Measurements from ENCODE around the gene OPCML.

The OPCML gene

DNA sequence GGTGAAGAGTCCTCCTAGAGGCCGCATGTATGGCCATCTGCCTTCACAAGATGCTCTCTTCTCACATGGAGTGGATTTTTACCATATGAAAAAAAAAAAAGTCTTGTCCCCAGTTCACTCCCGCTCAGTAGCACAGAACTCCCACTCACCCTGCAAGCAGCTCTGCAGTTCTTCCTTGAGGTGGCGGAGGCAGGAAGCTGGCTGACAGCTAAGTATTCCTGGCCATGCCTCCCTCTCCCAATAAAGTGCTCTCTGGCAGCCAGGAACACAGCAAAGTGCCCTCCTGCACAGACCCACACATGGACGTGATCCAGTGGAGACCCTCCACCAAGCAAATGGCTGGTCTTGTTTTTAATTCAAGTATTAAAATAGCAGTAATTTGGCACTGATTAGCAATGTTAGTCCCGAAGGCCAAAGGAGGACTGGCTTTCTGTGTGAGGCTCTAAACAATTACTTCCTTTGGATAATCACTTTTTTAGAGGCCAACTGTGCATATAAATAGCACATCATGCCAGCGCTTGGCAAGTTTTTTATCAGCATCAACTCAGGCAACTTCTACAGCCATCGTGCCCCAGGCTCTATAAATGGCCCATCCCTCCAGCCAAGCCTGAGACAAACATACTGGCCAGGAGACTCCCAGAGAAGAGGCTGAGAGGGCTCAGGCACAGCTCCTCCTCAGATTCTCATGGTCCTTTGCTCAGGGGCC is 413.6 kb downstream of the OPCML start:
- no peak for DNase-seq

DNA sequence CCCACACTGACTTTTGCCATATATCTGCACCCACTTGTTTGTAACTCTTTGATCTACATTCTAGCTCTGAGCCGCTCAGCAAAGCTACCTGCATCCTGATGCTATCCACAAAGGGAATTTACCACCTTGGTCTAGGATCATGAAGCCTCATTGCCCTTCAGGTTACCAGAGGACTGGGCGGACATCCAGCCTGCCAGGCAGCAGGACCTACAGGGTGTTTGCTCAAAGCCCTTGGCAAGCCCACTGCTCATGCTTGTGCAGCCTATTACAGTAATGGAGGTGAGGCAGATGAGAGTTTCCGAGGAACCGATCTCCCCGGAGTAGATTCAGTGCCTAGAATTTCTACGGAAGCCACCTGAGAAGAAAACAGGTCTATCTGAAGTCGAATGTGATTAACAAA is 417.2 kb downstream of the OPCML start:
- no peak for DNase-seq

DNA sequence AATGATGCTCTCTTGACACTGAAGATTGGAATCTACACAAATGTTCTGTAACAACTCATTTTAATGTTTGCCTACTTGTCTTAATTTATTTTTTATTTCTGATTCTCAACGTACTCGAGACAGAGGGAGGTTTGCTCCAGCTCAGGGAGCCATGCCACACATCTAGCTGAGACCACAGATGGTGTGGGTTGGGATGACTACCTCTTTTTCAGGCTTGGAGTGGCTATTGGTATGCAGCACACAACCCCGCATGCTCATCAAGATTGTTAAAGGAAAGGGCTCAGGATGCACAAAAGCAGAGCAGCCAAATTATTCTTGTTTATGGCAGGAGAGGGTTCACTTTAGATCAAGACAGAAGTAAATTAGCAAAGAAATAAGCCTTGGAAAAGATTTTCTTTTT is 424.5 kb downstream of the OPCML start:
- no peak for DNase-seq

DNA sequence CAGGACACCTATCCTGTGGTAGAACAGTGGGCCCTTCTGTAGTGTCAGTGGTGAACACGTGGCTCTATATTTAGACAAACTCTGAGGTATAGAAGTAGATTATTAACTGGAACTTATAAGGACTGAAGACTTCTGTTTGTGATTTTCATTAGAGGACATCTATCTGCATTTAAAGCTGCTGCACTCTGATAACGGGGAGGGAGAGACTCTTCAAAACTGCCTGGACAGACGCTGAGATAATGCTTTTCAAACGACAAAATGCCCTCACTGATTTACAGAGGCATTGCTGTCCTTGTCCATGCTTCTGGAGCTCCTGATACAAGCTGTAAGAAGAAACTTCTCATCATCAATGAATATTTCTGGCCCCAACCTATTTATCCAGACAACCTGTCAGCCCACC is 425.2 kb downstream of the OPCML start:
- DNase-seq = no peak

DNA sequence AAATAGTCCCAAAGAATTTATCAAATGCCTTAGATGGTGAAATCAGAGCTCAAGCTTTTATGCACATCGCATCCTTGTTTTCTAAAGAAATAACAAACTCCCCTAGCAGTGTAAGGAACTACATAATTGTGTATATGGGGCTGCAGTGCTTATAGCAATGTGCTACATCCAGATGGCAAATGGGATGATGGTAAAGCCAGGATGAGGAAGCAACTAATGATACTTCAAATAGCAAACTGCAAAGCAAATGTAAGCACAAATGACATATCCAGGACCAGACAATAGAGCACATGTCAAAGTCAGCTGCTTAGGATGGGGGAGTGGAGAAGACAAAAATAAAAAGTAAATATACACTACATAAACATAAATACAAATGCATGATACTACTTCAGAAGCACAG is 425.9 kb downstream of the OPCML start:
- no peak for DNase-seq

GRCh38 chr11:133104009-133104744 is 428.1 kb downstream of the OPCML start:
- DNase-seq = no peak

DNA sequence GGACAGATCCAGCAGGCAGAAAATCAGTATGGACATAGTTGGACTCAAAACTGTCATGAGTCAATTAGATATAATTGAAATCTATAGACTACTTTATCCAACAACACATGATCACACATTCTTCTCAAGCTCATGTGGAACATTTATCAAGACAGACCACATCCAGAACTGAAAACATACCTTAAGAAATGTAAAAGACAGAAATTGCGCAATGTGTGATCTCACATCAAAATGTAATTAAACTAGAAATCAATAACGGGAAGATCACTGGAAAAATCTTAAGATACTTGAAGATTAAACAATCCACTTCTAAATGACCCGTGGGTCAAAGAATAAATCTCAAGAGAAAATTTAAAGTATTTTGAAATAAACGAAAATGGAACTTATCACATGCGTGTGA is 435.3 kb downstream of the OPCML start:
- DNase-seq = no peak

GRCh38 chr11:133086518-133086917 is 445.8 kb downstream of the OPCML start:
- no peak for DNase-seq

- peak; percentile 9 to 20 for DNase-seq
These were observed 449.3 kb downstream of the OPCML start for GRCh38 chr11:133082841-133083488.

- DNase-seq = no peak
These were observed 449.9 kb downstream of the OPCML start for GRCh38 chr11:133082453-133082781.

GRCh38 chr11:133081730-133082452 is 450.4 kb downstream of the OPCML start:
- DNase-seq = no peak

- no peak for DNase-seq
These were observed 451.3 kb downstream of the OPCML start for GRCh38 chr11:133081020-133081419.

DNA sequence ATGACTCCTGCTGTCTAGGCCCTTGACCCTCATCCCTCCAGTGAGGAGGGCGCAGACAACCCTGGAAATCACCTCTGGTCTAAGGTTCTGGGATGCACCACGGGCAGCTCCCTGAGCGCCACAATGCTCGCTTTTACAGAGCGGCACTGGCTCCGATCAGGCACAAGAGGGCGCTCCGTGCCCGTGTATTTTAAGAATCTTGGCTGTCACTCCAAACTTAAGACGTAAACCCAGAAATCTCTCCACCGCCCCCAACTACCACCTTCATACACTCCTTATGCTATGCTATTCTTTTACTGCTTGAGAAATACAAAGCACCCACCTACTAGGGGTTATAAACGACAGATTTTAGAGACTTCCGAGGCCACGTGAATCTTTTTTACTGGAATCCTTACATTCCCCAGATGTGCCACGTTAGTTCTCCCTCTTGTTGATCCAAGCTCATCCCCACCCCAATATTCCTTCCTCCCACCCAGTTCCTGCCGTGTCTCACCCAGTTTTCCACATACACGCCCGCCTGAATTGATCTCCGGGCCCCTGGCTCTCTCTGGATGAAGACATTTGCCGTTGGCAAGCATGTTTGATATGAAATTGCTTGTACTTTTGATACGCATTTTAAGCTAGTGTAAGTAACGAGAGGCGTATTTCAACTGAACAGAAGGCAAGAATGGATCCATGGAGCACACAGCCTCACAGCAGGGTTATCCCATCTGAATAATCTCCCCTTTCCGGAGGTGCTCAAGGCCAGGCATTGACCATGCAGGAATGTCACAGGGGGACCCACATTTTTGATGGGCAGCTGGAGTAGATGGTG is 453.5 kb downstream of the OPCML start:
- no peak for DNase-seq

- DNase-seq = no peak
These were observed 454.3 kb downstream of the OPCML start for GRCh38 chr11:133078012-133078411.

- no peak for DNase-seq
These were observed 456.9 kb downstream of the OPCML start for GRCh38 chr11:133075351-133075750.

DNA sequence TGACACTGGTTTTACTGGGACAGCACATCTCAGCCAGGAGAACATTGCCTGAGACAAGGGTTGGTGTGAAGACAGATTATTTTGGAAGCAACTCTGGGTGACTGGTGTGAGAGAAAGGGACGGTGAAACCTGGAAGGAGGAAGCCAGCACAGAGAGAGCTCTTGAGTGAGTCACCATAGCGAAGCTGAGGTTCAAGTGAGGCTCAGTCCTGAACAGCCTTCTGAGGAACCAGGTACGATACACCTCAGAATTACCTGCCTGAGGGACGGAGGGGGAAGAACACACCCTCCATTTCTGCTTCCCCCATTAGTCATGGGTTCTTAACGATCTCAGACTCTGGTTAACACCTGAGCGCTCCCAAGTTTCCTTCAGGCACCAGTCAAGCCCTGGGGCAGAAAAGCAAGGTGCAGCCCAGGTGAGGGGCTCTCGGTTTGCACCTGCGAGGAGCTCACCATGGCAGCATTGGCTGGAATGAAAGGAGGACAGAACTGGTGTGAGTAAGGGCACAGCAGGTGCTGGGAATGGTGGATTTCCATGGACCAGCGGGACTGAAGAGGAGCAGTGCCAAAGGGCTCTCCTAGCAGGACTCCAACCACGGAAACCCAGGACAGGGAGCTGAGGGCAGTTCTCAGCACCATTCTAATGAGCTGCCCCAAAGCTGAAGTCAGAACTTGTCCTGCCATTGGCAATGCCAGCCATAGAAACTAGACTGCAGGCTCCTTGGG is 459.3 kb downstream of the OPCML start:
- no peak for DNase-seq

DNA sequence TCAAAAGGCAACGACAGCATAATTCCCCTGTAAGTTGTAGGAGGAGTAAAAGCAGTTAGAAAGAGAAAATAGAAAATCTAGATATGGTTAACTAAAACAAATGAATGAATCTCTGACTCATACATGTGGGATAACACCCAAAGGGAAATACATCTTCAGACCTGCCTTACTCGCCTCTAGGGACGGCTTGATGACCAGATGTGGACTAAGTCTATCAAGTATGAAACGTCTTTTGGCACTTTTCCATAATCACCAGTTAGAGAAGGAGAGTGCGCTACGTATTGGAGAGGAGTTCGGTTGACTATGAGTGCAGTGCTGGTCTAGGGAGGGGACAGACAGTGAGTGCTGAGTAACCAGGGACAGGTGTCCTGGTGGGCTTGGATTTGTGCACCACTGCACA is 459.9 kb downstream of the OPCML start:
- no peak for DNase-seq

GRCh38 chr11:133070791-133071190 is 461.5 kb downstream of the OPCML start:
- DNase-seq = no peak

DNA sequence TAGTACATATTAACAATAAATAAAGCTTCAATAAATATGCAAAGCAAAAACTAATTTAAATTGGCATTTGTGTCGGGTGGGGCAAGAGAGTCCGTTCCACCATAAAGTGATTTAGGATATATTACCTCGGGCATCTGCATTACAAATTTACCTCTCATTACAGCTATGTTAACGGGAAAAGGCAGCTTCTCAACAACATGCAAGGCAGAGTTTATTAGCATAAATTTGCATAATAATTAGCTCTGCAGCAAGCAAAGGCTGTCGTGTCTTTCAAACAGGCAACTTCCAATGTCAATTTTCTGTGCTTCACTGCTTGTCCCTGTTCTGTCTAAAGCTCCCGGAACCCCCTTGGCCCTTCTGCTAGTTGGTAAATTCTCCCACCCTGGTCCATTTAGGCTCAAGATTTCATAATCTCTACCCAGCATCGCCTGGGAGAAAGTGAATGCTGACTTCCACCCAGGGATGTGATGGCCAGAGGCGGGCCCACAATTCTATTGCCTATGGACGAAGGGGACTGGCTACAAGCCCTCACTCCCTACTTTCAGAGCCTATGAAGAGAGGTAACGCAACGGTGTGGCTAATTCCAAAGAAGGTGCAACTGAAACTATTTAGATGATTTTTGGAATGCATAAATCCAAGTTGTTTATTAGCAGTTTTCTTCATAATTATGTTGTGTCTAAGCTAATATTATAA is 462.1 kb downstream of the OPCML start:
- DNase-seq = no peak

DNA sequence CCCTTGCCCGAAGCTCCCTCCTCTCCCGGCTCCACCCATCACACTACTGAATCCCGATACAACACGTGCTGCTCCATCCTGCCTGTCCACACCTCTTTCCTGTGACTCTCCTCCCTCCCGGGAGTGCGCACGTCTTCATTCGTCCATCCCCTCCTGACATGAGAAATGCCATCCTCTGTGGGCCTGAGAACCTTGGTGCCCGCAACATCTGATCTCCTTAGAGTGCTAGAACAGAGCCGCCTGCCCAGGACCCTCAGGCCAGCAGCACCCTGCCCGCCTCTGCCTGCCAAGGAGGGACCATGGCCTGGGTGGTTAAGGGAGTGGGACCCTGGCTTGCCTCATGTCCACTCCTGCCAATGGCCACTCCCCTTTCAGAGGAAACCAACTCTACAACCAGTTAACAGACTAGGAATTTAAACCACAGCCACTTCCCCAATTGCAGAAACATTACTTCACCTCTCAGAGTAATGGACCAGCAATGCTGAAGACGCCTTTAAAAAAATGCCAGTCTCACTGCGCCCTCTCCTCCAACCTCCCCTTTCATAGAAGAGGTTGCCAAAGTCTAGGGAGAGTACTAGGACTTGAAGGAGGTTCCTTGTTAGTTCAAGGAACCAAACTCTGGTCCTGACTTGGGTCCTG is 466.3 kb downstream of the OPCML start:
- no peak for DNase-seq

DNA sequence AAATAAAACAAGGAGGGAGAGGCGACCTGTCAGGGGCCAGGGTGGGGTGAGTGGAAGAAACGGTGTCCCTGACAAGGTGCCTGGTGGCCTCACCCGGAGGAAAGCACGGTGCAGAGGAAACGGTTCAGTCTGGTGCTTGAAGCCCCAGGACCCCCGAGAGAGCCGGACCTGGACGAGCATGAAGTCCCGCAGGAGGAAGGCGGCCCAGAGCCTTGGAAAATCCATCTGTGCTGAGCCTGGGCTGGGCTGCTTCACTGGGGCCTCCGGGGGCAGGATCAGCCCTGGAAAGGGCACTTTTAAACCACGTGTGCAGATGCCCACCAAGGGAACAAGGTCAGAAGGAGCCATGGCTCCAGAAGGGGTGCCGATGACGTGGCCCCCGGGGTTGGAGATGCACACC is 467.3 kb downstream of the OPCML start:
- no peak for DNase-seq

Data from bone marrow (tissue), 2 donors.